Adipocyte (in vitro differentiated cells): ENCODE measurements around the gene RHEB.

Experiments
- DNase-seq: peaks from one replicate; pipeline ENCODE4 v3.0.0-alpha.2; 2015; ENCODE audit warnings: low read depth
- H3K27me3 ChIP-seq: replicated peaks from 2 replicates; pipeline ENCODE4 v1.7.0; 2013; ENCODE audit warnings: mild to moderate bottlenecking, low read length, moderate library complexity; ENCODE audit not compliant: control insufficient read depth, insufficient read depth
- H3K36me3 ChIP-seq: 2 replicates; pipeline ENCODE4 v1.7.0; 2013; ENCODE audit warnings: low read length, mild to moderate bottlenecking, moderate library complexity; ENCODE audit not compliant: control insufficient read depth, insufficient read depth, severe bottlenecking
- H3K4me1 ChIP-seq: 2 replicates; pipeline ENCODE4 v1.7.0; 2013; ENCODE audit warnings: mild to moderate bottlenecking, low read length, moderate library complexity; ENCODE audit not compliant: control insufficient read depth, insufficient read depth
- H3K4me3 ChIP-seq: 2 replicates; pipeline ENCODE4 v1.7.0; 2013; ENCODE audit warnings: mild to moderate bottlenecking, low read length, moderate library complexity
- H3K9ac ChIP-seq: 2 replicates; pipeline ENCODE4 v1.7.0; 2013; ENCODE audit warnings: mild to moderate bottlenecking, low read length, moderate library complexity
- H3K9me3 ChIP-seq: 2 replicates; pipeline ENCODE4 v1.7.0; 2013; ENCODE audit warnings: mild to moderate bottlenecking, low read length, moderate library complexity; ENCODE audit not compliant: control insufficient read depth

Gene RHEB

GRCh38 chr7:151427705-151428377 lies 91.9 kb downstream of the RHEB start:
- Histone ChIP-seq H3K4me1 (peaks cover 56% of the 10 kb centered on the region), H3K9ac (no peak overlapping the region), H3K36me3 (no peaks in the 10 kb centered on the region), H3K4me3 (no peak overlapping the region), H3K27me3 (no peaks in the 10 kb centered on the region), H3K9me3 (no peaks in the 10 kb centered on the region)
- no peak for DNase-seq

- DNase-seq: no peak
- Histone ChIP-seq H3K4me3 (peak overlapping the region; percentile 54), H3K9ac (no peak overlapping the region), H3K9me3 (peaks cover 6% of the 10 kb centered on the region), H3K36me3 (no peaks in the 10 kb centered on the region), H3K27me3 (no peaks in the 10 kb centered on the region), H3K4me1 (peaks cover 56% of the 10 kb centered on the region)
Measured at GRCh38 chr7:151426904-151427704, 92.6 kb downstream of the RHEB start.

- H3K27me3 ChIP-seq: no peaks in the 10 kb centered on the region
- H3K9ac ChIP-seq: no peak overlapping the region
- H3K4me1 ChIP-seq: peaks cover 56% of the 10 kb centered on the region
- DNase-seq: peak; percentile 95
- peak overlapping the region; percentile 54 for H3K4me3 ChIP-seq
- no peaks in the 10 kb centered on the region for H3K36me3 ChIP-seq
- peaks cover 13% of the 10 kb centered on the region for H3K9me3 ChIP-seq
Measured at GRCh38 chr7:151426441-151426903, 93.2 kb downstream of the RHEB start.

GRCh38 chr7:151425670-151426440 lies 93.8 kb downstream of the RHEB start:
- Histone ChIP-seq H3K36me3 (no peaks in the 10 kb centered on the region), H3K9me3 (peaks cover 13% of the 10 kb centered on the region), H3K4me1 (peaks cover 56% of the 10 kb centered on the region), H3K4me3 (peak overlapping the region; percentile 54), H3K9ac (no peak overlapping the region), H3K27me3 (no peaks in the 10 kb centered on the region)
- peak; percentile 94 for DNase-seq

GRCh38 chr7:151424799-151425198 lies 94.9 kb downstream of the RHEB start:
- H3K36me3 ChIP-seq: no peaks in the 10 kb centered on the region
- peaks cover 56% of the 10 kb centered on the region for H3K4me1 ChIP-seq
- peak; percentile 40 for DNase-seq
- H3K9ac ChIP-seq: no peak overlapping the region
- H3K9me3 ChIP-seq: peaks cover 21% of the 10 kb centered on the region
- H3K4me3 ChIP-seq: no peak overlapping the region
- H3K27me3 ChIP-seq: no peaks in the 10 kb centered on the region

- Histone ChIP-seq H3K4me3 (no peak overlapping the region), H3K27me3 (no peaks in the 10 kb centered on the region), H3K36me3 (no peaks in the 10 kb centered on the region), H3K4me1 (peaks cover 48% of the 10 kb centered on the region), H3K9me3 (peaks cover 25% of the 10 kb centered on the region), H3K9ac (no peak overlapping the region)
- DNase-seq: no peak
Measured at GRCh38 chr7:151423936-151424335, 95.8 kb downstream of the RHEB start.

GRCh38 chr7:151423226-151423625 lies 96.5 kb downstream of the RHEB start:
- DNase-seq: no peak

GRCh38 chr7:151422212-151422611 lies 97.5 kb downstream of the RHEB start:
- H3K4me1 ChIP-seq: peaks cover 31% of the 10 kb centered on the region
- H3K27me3 ChIP-seq: no peaks in the 10 kb centered on the region
- DNase-seq: no peak
- no peak overlapping the region for H3K9ac ChIP-seq
- H3K36me3 ChIP-seq: no peaks in the 10 kb centered on the region
- no peak overlapping the region for H3K4me3 ChIP-seq
- H3K9me3 ChIP-seq: peaks cover 25% of the 10 kb centered on the region

More at GRCh38 chr7:151423226-151423625, 96.5 kb downstream of the RHEB start:
- H3K9me3 ChIP-seq: peaks cover 25% of the 10 kb centered on the region
- H3K4me1 ChIP-seq: peaks cover 41% of the 10 kb centered on the region
- no peak overlapping the region for H3K9ac ChIP-seq
- H3K27me3 ChIP-seq: no peaks in the 10 kb centered on the region
- H3K36me3 ChIP-seq: no peaks in the 10 kb centered on the region
- no peak overlapping the region for H3K4me3 ChIP-seq

GRCh38 chr7:151420144-151420543 lies 99.6 kb downstream of the RHEB start:
- no peaks in the 10 kb centered on the region for H3K27me3 ChIP-seq
- H3K9me3 ChIP-seq: peaks cover 25% of the 10 kb centered on the region
- H3K4me3 ChIP-seq: no peak overlapping the region
- H3K36me3 ChIP-seq: no peaks in the 10 kb centered on the region
- no peak overlapping the region for H3K9ac ChIP-seq
- H3K4me1 ChIP-seq: peaks cover 27% of the 10 kb centered on the region
- no peak for DNase-seq

GRCh38 chr7:151416941-151417315 lies 102.8 kb downstream of the RHEB start:
- Histone ChIP-seq H3K36me3 (no peaks in the 10 kb centered on the region), H3K9me3 (peaks cover 16% of the 10 kb centered on the region), H3K9ac (no peak overlapping the region), H3K4me1 (peaks cover 17% of the 10 kb centered on the region), H3K4me3 (no peak overlapping the region), H3K27me3 (peaks cover 6% of the 10 kb centered on the region)
- no peak for DNase-seq
